IMR-90 (cell line): ENCODE data around the gene ADD2. TPM values are rescaled to one million over a fixed set of nuclear protein-coding genes. Genes with fewer than 3 reads are reported as not detected.

ENCODE experiments used
- ATAC-seq: fragments of 200-7000 bp; cut with Tn5 transposase; 2 replicates; pipeline ENCODE4 v1.9.1; 2020; ENCODE audit warnings: low read depth, mild to moderate bottlenecking, moderate library complexity
- BruUV-seq: library from RNA; stranded (reverse); fragments of 400-500 nt; replicated peaks from 2 replicates; lab custom pipeline; 2021; lab: Mats Ljungman, UMichigan
- CTCF ChIA-PET: fragments of 300-600 bp; formaldehyde crosslinking; extraction: SDS; loops from one replicate; lab custom pipeline; 2021; ENCODE audit warnings: antibody characterized with exemption; lab: Yijun Ruan, JAX
- POLR2A ChIA-PET: fragments of 300-600 bp; sonication (Branson Sonifier 250); formaldehyde crosslinking; loops from one replicate; lab custom pipeline; 2022; ENCODE audit warnings: antibody characterized with exemption; ENCODE audit not compliant: unreplicated experiment; lab: Charles Lee
- DNase-seq: peaks from one replicate; pipeline ENCODE4 v3.0.0; 2013
- H2AFZ ChIP-seq: replicated peaks from 2 replicates; pipeline ENCODE3; 2013; ENCODE audit warnings: low read length, mild to moderate bottlenecking; ENCODE audit not compliant: poor library complexity
- H2AK5ac ChIP-seq: 2 replicates; pipeline ENCODE4 v1.6.1; 2013; ENCODE audit warnings: low read depth, low read length, inconsistent platforms
- H2AK9ac ChIP-seq: replicated peaks from 2 replicates; pipeline ENCODE3; 2013; ENCODE audit warnings: mild to moderate bottlenecking, low read depth, low read length, moderate library complexity; ENCODE audit not compliant: poor library complexity
- H2BK120ac ChIP-seq: 2 replicates; pipeline ENCODE4 v1.6.1; 2013; ENCODE audit warnings: low read depth, low read length, inconsistent platforms
- H2BK15ac ChIP-seq: 3 replicates; pipeline ENCODE4 v1.6.1; 2013; ENCODE audit warnings: low read depth, low read length, inconsistent platforms
- H2BK20ac ChIP-seq: 2 replicates; pipeline ENCODE4 v1.6.1; 2013; ENCODE audit warnings: low read depth, mild to moderate bottlenecking, inconsistent platforms, low read length, moderate library complexity
- H2BK5ac ChIP-seq: 2 replicates; pipeline ENCODE4 v1.6.1; 2013; ENCODE audit warnings: mild to moderate bottlenecking, low read depth, low read length, inconsistent platforms; ENCODE audit not compliant: poor library complexity, severe bottlenecking
- H3K14ac ChIP-seq: replicated peaks from 2 replicates; pipeline ENCODE4 v1.6.1; 2013; ENCODE audit warnings: low read depth, low read length, inconsistent platforms
- H3K18ac ChIP-seq: 2 replicates; pipeline ENCODE4 v1.6.1; 2013; ENCODE audit warnings: low read depth, low read length, control low read depth
- H3K23ac ChIP-seq: 2 replicates; pipeline ENCODE4 v1.6.1; 2013; ENCODE audit warnings: low read depth, low read length, inconsistent platforms
- H3K27ac ChIP-seq: 2 replicates; pipeline ENCODE4 v1.5.1; 2013; ENCODE audit warnings: mild to moderate bottlenecking, control low read depth, low read length; ENCODE audit not compliant: insufficient read depth
- H3K27me3 ChIP-seq: 2 replicates; pipeline ENCODE4 v1.6.1; 2013; ENCODE audit warnings: low read length; ENCODE audit not compliant: control insufficient read depth, insufficient read depth
- H3K36me3 ChIP-seq: 2 replicates; pipeline ENCODE4 v1.6.1; 2013; ENCODE audit warnings: low read length, mixed read lengths; ENCODE audit not compliant: control insufficient read depth, insufficient read depth
- H3K4ac ChIP-seq: 2 replicates; pipeline ENCODE4 v1.6.1; 2013; ENCODE audit warnings: low read depth, low read length, inconsistent platforms
- H3K4me1 ChIP-seq: 2 replicates; pipeline ENCODE4 v1.6.1; 2013; ENCODE audit warnings: low read length, mixed read lengths; ENCODE audit not compliant: control insufficient read depth, insufficient read depth
- H3K4me2 ChIP-seq: 2 replicates; pipeline ENCODE4 v1.6.1; 2013; ENCODE audit warnings: low read depth, mild to moderate bottlenecking, control low read depth, low read length, moderate library complexity
- H3K4me3 ChIP-seq: 2 replicates; pipeline ENCODE4 v1.5.1; 2013; ENCODE audit warnings: low read depth, mild to moderate bottlenecking, control low read depth, low read length, moderate library complexity; ENCODE audit not compliant: insufficient read depth
- H3K56ac ChIP-seq: 2 replicates; pipeline ENCODE4 v1.6.1; 2013; ENCODE audit warnings: low read length, inconsistent platforms; ENCODE audit not compliant: insufficient read depth; ENCODE audit errors: extremely low read depth
- H3K79me1 ChIP-seq, 2 experiments: 2 replicates each; pipeline ENCODE4 v1.6.1; 2013; ENCODE audit warnings: low read length in 2 of 2, inconsistent platforms in 1 of 2, low read depth in 1 of 2
- H3K9ac ChIP-seq: 2 replicates; pipeline ENCODE4 v1.6.1; 2013; ENCODE audit warnings: low read depth, low read length, control low read depth
- H3K9me1 ChIP-seq: 2 replicates; pipeline ENCODE4 v1.6.1; 2013; ENCODE audit warnings: low read length, inconsistent platforms; ENCODE audit not compliant: insufficient read depth
- H3K9me3 ChIP-seq: 2 replicates; pipeline ENCODE4 v1.6.1; 2013; ENCODE audit warnings: low read length; ENCODE audit not compliant: control insufficient read depth, insufficient read depth
- H4K20me1 ChIP-seq: 2 replicates; pipeline ENCODE4 v1.6.1; 2013; ENCODE audit warnings: low read length, inconsistent platforms; ENCODE audit not compliant: insufficient read depth
- H4K5ac ChIP-seq: 2 replicates; pipeline ENCODE4 v1.6.1; 2013; ENCODE audit warnings: mild to moderate bottlenecking, low read depth, low read length, control low read depth
- H4K8ac ChIP-seq, 2 experiments: 2 replicates each; pipeline ENCODE4 v1.6.1; 2013; ENCODE audit warnings: low read depth in 2 of 2, low read length in 2 of 2, control low read depth in 1 of 2, inconsistent platforms in 1 of 2
- H4K91ac ChIP-seq: 2 replicates; pipeline ENCODE4 v1.6.1; 2013; ENCODE audit warnings: low read depth, low read length, inconsistent platforms; ENCODE audit not compliant: insufficient read depth
- MAFK ChIP-seq: IDR thresholded peaks from 2 replicates; pipeline ENCODE4 v1.6.1; 2012; ENCODE audit warnings: low read depth, low read length, improper control_type of control experiment
- MXI1 ChIP-seq: IDR thresholded peaks from 2 replicates; pipeline ENCODE4 v1.6.1; 2012; ENCODE audit warnings: low read depth, mild to moderate bottlenecking, low read length, moderate library complexity, borderline replicate concordance
- WGBS, 2 experiments: methylation state at CpG; one replicate each; pipeline versions ENCODE4 v1.1.5 to v1.1.7; 2013; ENCODE audit warnings: missing lambda C conversion rate in 2 of 2; ENCODE audit not compliant: insufficient read length in 1 of 2; ENCODE audit errors: extremely low coverage in 2 of 2; 5-methylcytosine and 5-hydroxymethylcytosine counted together
- dilution Hi-C: fragments of 300-500 bp; cut with HindIII; formaldehyde crosslinking; loops from one replicate; pipeline ENCODE4 v1.14.3; 2018; ENCODE audit warnings: low sequenced_read_pairs; ENCODE audit not compliant: unreplicated experiment
- in situ Hi-C: fragments of 300-500 bp; cut with MboI; formaldehyde crosslinking; loops from 3 replicates; pipeline ENCODE4 v1.14.3; 2019; ENCODE audit warnings: low sequenced_read_pairs, inconsistent platforms, mixed read lengths
- intact Hi-C: fragments of 100-400 bp; cut with micrococcal nuclease; formaldehyde crosslinking; loops from 2 replicates; pipeline ENCODE4 v1.10.0; 2022
- polyA plus RNA-seq, 3 experiments: library from polyadenylated mRNA; depleted of rRNA; stranded (reverse); fragments of >200 nt; gene quantifications; 2 replicates each; pipeline ENCODE4 v1.2.3, GENCODE V29; 2012; ENCODE audit warnings: low replicate concordance in 1 of 3
- total RNA-seq: library from RNA; depleted of rRNA; stranded (reverse); fragments of >200 nt; gene quantifications from 2 replicates; pipeline ENCODE4 v1.2.3, GENCODE V29; 2012

ADD2 gene
- total and polyA plus RNA-seq, 2 of the 4 experiments (the other 2 are of a cell fraction) = not detected

GRCh38 chr2:70766357-70767078 is 1.5 kb downstream of the ADD2 start:
- Histone ChIP-seq H3K18ac (no peak overlapping the region), H3K27me3 (peaks cover 44% of the 10 kb centered on the region), H2BK20ac (no peak overlapping the region), H2BK5ac (no peak overlapping the region), H4K8ac (no peak overlapping the region), H4K91ac (no peak overlapping the region), H3K9ac (no peak overlapping the region), H3K4ac (no peak overlapping the region), H2BK15ac (no peak overlapping the region), H4K20me1 (no peaks in the 10 kb centered on the region), H3K4me2 (no peak overlapping the region), H3K23ac (no peak overlapping the region; the same call in 1 of the 2 replicates), H3K36me3 (no peaks in the 10 kb centered on the region), H3K4me1 (no peaks in the 10 kb centered on the region), H3K9me1 (peaks cover 2% of the 10 kb centered on the region; the same call in 1 of the 2 replicates), H3K4me3 (no peak overlapping the region), H3K14ac (no peak overlapping the region), H2AK9ac (no peak overlapping the region), H3K9me3 (no peaks in the 10 kb centered on the region), H3K79me1 (no peaks in the 10 kb centered on the region), H2BK120ac (no peak overlapping the region), H2AFZ (no peak overlapping the region), H3K56ac (no peak overlapping the region), H3K27ac (no peak overlapping the region), H2AK5ac (no peak overlapping the region), H4K5ac (no peak overlapping the region)
- intact Hi-C loops = no loop called here
- no peak for DNase-seq
- ATAC-seq = no peak
- WGBS, 2 experiments = 0% methylated on average over 1 of the region's 7 CpGs; no CpG with 5 or more reads in 1 of the 2 experiments
- ChIA-PET POLR2A (no interaction called here), CTCF (no interaction called here)
- TF ChIP-seq MAFK (peak; percentile 48), MXI1 (no peak)
- BruUV-seq = no TSS peak
- dilution Hi-C loops = no loop called here
- in situ Hi-C loops = no loop called here
